ENCODE measurements around the gene HECTD4. TPM values are rescaled to one million over a fixed set of nuclear protein-coding genes. Genes with fewer than 3 reads are reported as not detected.

Gene HECTD4
- total and polyA plus RNA-seq, 2 experiments from 2014 or later = 25.7 to 36.9 TPM

GRCh38 chr12:112243255-112244110 is 138.7 kb downstream of the HECTD4 start (continued):
- TF ChIP-seq ETS1 (IDR thresholded peaks at IDR 0.05) = no peak

GRCh38 chr12:112241176-112241575 is 141.1 kb downstream of the HECTD4 start:
- ATAC-seq = no peak
- no peak overlapping the region for H3K4me3 ChIP-seq
- no peaks in the 10 kb centered on the region for H3K9me3 Mint-ChIP-seq
- no peak for TF ChIP-seq ZNF114 (CRISPR knock-in tag; IDR thresholded peaks at IDR 0.05)
- TF ChIP-seq, protein P1, sequence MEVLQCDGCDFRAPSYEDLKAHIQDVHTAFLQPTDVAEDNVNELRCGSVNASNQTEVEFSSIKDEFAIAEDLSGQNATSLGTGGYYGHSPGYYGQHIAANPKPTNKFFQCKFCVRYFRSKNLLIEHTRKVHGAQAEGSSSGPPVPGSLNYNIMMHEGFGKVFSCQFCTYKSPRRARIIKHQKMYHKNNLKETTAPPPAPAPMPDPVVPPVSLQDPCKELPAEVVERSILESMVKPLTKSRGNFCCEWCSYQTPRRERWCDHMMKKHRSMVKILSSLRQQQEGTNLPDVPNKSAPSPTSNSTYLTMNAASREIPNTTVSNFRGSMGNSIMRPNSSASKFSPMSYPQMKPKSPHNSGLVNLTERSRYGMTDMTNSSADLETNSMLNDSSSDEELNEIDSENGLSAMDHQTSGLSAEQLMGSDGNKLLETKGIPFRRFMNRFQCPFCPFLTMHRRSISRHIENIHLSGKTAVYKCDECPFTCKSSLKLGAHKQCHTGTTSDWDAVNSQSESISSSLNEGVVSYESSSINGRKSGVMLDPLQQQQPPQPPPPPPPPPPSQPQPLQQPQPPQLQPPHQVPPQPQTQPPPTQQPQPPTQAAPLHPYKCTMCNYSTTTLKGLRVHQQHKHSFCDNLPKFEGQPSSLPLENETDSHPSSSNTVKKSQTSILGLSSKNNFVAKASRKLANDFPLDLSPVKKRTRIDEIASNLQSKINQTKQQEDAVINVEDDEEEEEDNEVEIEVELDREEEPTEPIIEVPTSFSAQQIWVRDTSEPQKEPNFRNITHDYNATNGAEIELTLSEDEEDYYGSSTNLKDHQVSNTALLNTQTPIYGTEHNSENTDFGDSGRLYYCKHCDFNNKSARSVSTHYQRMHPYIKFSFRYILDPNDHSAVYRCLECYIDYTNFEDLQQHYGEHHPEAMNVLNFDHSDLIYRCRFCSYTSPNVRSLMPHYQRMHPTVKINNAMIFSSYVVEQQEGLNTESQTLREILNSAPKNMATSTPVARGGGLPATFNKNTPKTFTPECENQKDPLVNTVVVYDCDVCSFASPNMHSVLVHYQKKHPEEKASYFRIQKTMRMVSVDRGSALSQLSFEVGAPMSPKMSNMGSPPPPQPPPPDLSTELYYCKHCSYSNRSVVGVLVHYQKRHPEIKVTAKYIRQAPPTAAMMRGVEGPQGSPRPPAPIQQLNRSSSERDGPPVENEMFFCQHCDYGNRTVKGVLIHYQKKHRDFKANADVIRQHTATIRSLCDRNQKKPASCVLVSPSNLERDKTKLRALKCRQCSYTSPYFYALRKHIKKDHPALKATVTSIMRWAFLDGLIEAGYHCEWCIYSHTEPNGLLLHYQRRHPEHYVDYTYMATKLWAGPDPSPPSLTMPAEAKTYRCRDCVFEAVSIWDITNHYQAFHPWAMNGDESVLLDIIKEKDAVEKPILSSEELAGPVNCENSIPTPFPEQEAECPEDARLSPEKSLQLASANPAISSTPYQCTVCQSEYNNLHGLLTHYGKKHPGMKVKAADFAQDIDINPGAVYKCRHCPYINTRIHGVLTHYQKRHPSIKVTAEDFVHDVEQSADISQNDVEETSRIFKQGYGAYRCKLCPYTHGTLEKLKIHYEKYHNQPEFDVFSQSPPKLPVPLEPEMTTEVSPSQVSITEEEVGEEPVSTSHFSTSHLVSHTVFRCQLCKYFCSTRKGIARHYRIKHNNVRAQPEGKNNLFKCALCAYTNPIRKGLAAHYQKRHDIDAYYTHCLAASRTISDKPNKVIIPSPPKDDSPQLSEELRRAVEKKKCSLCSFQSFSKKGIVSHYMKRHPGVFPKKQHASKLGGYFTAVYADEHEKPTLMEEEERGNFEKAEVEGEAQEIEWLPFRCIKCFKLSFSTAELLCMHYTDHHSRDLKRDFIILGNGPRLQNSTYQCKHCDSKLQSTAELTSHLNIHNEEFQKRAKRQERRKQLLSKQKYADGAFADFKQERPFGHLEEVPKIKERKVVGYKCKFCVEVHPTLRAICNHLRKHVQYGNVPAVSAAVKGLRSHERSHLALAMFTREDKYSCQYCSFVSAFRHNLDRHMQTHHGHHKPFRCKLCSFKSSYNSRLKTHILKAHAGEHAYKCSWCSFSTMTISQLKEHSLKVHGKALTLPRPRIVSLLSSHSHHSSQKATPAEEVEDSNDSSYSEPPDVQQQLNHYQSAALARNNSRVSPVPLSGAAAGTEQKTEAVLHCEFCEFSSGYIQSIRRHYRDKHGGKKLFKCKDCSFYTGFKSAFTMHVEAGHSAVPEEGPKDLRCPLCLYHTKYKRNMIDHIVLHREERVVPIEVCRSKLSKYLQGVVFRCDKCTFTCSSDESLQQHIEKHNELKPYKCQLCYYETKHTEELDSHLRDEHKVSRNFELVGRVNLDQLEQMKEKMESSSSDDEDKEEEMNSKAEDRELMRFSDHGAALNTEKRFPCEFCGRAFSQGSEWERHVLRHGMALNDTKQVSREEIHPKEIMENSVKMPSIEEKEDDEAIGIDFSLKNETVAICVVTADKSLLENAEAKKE (CRISPR knock-in tag; IDR thresholded peaks at IDR 0.05) = no peak
- no peak for TF ChIP-seq ETS1 (IDR thresholded peaks at IDR 0.05)
- no peak for TF ChIP-seq REST (IDR thresholded peaks at IDR 0.05; ENCODE audit: unreplicated experiment)
- TF ChIP-seq EZH2phosphoT487 (IDR thresholded peaks at IDR 0.05; ENCODE audit: unreplicated experiment) = no peak
- TF ChIP-seq STAT1 (IDR thresholded peaks at IDR 0.05; ENCODE audit: unreplicated experiment) = no peak
- TF ChIP-seq NANOG (IDR thresholded peaks at IDR 0.05; ENCODE audit: borderline replicate concordance) = no peak
- TF ChIP-seq CREB1 (CRISPR knock-in tag; IDR thresholded peaks at IDR 0.05; ENCODE audit: low read depth) = no peak
- TF ChIP-seq ZNF331 (CRISPR knock-in tag; IDR thresholded peaks at IDR 0.05; ENCODE audit: low read depth) = no peak
- TF ChIP-seq POLR2AphosphoS5 (IDR thresholded peaks at IDR 0.05; ENCODE audit: low read depth) = no peak
- no peak for TF ChIP-seq EZH2 (IDR thresholded peaks at IDR 0.05; ENCODE audit: low read depth, unreplicated experiment)

More at GRCh38 chr12:112241176-112241575, 141.1 kb downstream of the HECTD4 start:
- DNase-seq (ENCODE audit: low spot score) = no peak
- Mint-ChIP-seq H3K27me3 (ENCODE audit: insufficient read depth, low read depth, poor library complexity) (peaks cover 5% of the 10 kb centered on the region), H3K27ac (no peak overlapping the region), H3K4me3 (no peak overlapping the region), H3K36me3 (ENCODE audit: low read depth) (peaks cover 33% of the 10 kb centered on the region; the same call in 2 of the 3 replicates), H3K4me1 (no peaks in the 10 kb centered on the region)
- Histone ChIP-seq H3K27me3 (ENCODE audit: insufficient read depth) (no peaks in the 10 kb centered on the region), H2AFZ (no peak overlapping the region), H4K20me1 (replicated peaks; ENCODE audit: insufficient read depth) (no peaks in the 10 kb centered on the region; the same call in 1 of the 2 replicates), H3K4me1 (ENCODE audit: insufficient read depth) (no peaks in the 10 kb centered on the region), H3K9me2 (ENCODE audit: insufficient read depth) (no peaks in the 10 kb centered on the region), H3K36me3 (ENCODE audit: insufficient read depth) (peaks cover 18% of the 10 kb centered on the region), H3K27ac (ENCODE audit: low read depth) (no peak overlapping the region), H3F3A (replicated peaks; ENCODE audit: low read depth) (no peaks in the 10 kb centered on the region; the same call in 1 of the 2 replicates), H3K4me2 (no peak overlapping the region), H3K79me2 (replicated peaks; ENCODE audit: insufficient read depth) (no peaks in the 10 kb centered on the region)

Measured in GM23338 (cell line).